Right lobe of liver (tissue), 4 donors: Measurements from ENCODE around the gene RER1.

ENCODE experiments used
- POLR2A ChIP-seq: fragments of 450-650 bp; IDR thresholded peaks from one replicate; pipeline ENCODE4 v1.6.1; 2017; ENCODE audit warnings: antibody characterized with exemption, mild to moderate bottlenecking
- TF ChIP-seq, protein P1 (sequence below), 4 donors: fragments of 200-600 bp in 3 of 4; fragments of 450-650 bp in 1 of 4; IDR thresholded peaks; one replicate each; pipeline versions ENCODE4 v1.5.1 to v1.8.0; 2016 to 2022; ENCODE audit warnings: antibody characterized with exemption in 4 of 4, mild to moderate bottlenecking in 2 of 4
- donor health status: DM: no; HTN: no; CAD: no.
- donor health status: DM: no; HTN: no; CAD: no.
- donor health status: DM: no; HTN: yes; CAD: no.

DNA sequence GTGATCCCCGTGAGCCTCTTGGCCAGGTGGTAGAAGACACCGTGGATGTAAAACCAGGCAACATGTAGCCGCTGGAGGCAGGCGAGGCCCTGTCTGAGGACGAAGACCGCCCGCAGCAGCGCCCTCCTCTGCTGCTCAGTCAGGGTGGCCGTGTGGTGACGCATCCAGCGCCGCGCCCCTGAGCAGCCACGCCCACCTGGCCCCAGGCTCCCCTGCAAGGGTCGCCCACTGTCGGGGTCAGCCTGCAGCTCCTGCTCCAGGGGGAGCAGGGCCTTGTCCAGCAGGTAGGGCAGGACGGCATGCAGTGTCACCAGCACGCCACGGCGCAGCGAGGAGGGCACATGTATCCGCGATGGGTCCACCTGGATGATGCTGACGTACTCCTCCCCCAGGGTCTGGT is 16.8 kb downstream of the RER1 start:
- TF ChIP-seq, protein P1, sequence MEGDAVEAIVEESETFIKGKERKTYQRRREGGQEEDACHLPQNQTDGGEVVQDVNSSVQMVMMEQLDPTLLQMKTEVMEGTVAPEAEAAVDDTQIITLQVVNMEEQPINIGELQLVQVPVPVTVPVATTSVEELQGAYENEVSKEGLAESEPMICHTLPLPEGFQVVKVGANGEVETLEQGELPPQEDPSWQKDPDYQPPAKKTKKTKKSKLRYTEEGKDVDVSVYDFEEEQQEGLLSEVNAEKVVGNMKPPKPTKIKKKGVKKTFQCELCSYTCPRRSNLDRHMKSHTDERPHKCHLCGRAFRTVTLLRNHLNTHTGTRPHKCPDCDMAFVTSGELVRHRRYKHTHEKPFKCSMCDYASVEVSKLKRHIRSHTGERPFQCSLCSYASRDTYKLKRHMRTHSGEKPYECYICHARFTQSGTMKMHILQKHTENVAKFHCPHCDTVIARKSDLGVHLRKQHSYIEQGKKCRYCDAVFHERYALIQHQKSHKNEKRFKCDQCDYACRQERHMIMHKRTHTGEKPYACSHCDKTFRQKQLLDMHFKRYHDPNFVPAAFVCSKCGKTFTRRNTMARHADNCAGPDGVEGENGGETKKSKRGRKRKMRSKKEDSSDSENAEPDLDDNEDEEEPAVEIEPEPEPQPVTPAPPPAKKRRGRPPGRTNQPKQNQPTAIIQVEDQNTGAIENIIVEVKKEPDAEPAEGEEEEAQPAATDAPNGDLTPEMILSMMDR (IDR thresholded peaks at IDR 0.05): no peak
- no peak for TF ChIP-seq POLR2A
